Mesodermal cell (in vitro differentiated cells): ENCODE results near the gene TMEM170B.

Experiments used
- H3K27ac ChIP-seq: 2 replicates; pipeline ENCODE4 v1.7.0; 2013; ENCODE audit warnings: mild to moderate bottlenecking, low read depth, low read length, moderate library complexity; ENCODE audit not compliant: severe bottlenecking
- H3K36me3 ChIP-seq: 2 replicates; pipeline ENCODE4 v1.7.1; 2013; ENCODE audit warnings: mild to moderate bottlenecking, low read length, moderate library complexity; ENCODE audit not compliant: control insufficient read depth, insufficient read depth
- H3K4me1 ChIP-seq: one replicate; pipeline ENCODE4 v1.7.1; 2013; ENCODE audit warnings: mild to moderate bottlenecking, low read length; ENCODE audit not compliant: insufficient read depth, control insufficient read depth, poor library complexity, severe bottlenecking
- H3K4me3 ChIP-seq: 2 replicates; pipeline ENCODE4 v1.7.0; 2013; ENCODE audit warnings: low read length, control low read depth, mild to moderate bottlenecking; ENCODE audit not compliant: insufficient read depth, poor library complexity, severe bottlenecking; ENCODE audit errors: extremely low read depth
- H3K9me3 ChIP-seq: 2 replicates; pipeline ENCODE4 v1.7.1; 2013; ENCODE audit warnings: mild to moderate bottlenecking, low read length, moderate library complexity; ENCODE audit not compliant: control insufficient read depth
- WGBS, 2 experiments: methylation state at CpG; one replicate each; pipeline ENCODE4 v1.1.5; 2013; ENCODE audit warnings: missing lambda C conversion rate in 2 of 2; ENCODE audit not compliant: insufficient coverage in 2 of 2; 5-methylcytosine and 5-hydroxymethylcytosine counted together

TMEM170B gene

DNA sequence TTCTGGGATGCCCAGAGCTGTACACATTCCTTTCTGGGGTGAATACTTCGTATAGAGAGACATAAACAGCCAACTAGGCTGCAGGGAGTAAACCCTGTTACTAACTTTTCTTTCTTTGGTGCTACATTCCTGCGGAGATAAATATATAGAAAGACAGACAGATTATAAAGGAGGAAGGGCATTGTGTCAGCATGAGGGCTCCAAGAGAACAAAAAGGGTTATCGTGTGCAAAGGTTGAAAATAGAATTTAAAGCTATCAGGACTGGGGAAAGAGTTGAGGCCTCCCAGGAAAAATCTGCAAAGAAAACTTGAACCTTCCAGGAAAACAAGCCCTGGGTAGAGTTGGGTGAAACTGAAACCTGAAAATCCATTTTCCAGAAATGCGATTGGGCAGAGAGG lies 68.0 kb downstream of the TMEM170B start:
- Histone ChIP-seq H3K36me3 (no peaks in the 10 kb centered on the region), H3K27ac (no peak overlapping the region), H3K9me3 (peaks cover 4% of the 10 kb centered on the region), H3K4me3 (no peak overlapping the region), H3K4me1 (peaks cover 60% of the 10 kb centered on the region)
- WGBS, 2 experiments = 87% methylated on average over 2 to 3 of the region's 4 CpGs

GRCh38 chr6:11606332-11606731 lies 68.8 kb downstream of the TMEM170B start:
- Histone ChIP-seq H3K4me1 (peaks cover 65% of the 10 kb centered on the region), H3K27ac (no peak overlapping the region), H3K9me3 (no peaks in the 10 kb centered on the region), H3K4me3 (no peak overlapping the region), H3K36me3 (no peaks in the 10 kb centered on the region)
- 83 to 96% methylated on average over 1 to 3 of the region's 6 CpGs for WGBS, 2 experiments

DNA sequence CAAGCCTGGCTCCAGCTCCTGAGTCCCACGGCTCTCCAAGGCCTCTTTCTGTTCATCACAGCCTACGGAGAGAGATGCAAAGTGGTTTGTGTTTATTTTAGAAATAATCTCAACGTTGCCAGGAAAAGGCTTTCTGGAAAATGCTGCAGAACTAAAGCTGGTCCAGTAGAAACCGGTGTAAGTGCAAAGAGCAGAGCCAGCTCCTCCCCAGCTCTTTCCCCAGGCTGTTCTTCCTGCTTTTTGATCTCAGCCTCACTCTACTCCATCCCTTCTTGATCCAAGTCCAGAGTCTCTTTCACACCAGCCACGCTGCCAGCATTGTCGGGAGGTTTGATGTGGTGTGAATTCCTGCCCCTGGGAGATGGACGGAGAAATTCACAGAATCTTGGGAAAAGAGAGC lies 69.8 kb downstream of the TMEM170B start:
- Histone ChIP-seq H3K27ac (peak overlapping the region; percentile 13), H3K4me1 (peaks cover 62% of the 10 kb centered on the region), H3K4me3 (no peak overlapping the region), H3K36me3 (no peaks in the 10 kb centered on the region), H3K9me3 (no peaks in the 10 kb centered on the region)
- 78 to 86% methylated on average over 3 to 6 of the region's 7 CpGs for WGBS, 2 experiments

DNA sequence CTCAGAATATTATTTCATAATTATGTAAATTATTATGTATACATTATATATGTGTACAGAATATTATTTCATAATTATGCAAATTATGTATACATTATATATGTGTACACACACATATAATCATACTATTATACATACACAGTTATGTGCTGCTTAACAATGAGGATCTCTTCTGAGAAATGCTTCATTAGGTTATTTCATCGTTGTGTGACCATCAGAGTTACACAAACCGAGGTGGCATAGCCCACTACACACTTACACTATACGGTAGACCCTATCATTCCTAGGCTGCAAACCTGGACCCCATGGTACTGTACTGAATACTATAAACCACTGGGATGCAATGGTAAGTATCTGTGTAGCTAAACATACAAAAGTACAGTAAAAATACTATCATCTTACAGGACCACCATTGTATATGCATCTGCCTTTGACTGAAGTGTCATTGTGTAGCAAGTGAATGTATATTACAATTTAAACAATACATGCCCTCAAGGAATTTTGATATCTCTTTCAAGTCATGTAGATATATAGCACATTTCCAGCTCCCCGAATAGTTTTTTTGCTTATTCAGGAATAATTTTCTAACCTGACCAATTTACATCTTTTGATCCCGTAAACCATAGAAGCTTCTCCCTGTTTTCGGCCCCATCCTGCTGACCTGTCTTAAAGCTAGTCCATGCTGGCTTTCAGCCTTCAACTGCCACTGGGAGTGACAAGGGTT lies 71.2 kb downstream of the TMEM170B start:
- Histone ChIP-seq H3K4me1 (peaks cover 69% of the 10 kb centered on the region), H3K4me3 (no peak overlapping the region), H3K36me3 (no peaks in the 10 kb centered on the region), H3K9me3 (no peaks in the 10 kb centered on the region), H3K27ac (peak overlapping the region; percentile 88)
- 90 to 96% methylated on average over 3 to 4 of the region's 6 CpGs for WGBS, 2 experiments

DNA sequence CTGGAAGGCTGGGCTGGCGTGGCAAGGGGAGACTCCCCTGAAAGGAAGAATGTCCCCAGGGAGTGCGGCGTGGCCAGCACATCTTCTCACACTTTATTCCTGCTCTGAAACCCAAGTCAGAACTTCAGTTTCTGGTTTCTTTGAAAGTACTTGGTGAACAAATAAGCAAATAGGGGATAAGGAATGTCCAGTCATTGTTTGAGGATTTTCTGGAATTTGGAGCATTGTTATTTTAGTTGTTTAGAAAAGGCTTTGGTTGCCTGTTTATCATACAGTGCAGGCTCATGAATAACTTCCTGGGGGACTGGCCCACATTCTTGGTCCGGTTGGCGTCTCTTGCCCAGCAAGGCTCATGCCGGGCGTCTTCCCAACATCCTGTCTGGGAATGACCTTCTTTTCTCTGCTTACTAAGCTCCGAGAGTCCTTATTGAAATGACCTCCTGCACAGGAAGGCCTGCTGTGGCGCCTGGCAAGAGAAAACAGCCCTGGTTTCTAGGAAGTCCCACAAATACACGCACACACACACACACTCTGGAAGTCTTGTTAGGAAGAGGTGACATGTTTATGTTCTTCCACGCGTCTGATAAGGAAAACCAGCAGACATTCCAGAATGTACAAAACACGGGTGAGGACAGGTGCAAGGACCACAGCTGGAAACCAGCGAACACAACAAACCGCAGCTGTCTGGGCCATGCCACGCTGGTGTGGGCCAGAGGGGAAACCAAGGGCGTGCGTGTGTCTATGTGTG lies 71.9 kb downstream of the TMEM170B start:
- H3K27ac ChIP-seq = peak overlapping the region; percentile 88
- H3K36me3 ChIP-seq = no peaks in the 10 kb centered on the region
- H3K4me3 ChIP-seq = no peak overlapping the region
- 77 to 78% methylated on average over 10 to 13 of the region's 18 CpGs for WGBS, 2 experiments
- peaks cover 71% of the 10 kb centered on the region for H3K4me1 ChIP-seq
- no peaks in the 10 kb centered on the region for H3K9me3 ChIP-seq

DNA sequence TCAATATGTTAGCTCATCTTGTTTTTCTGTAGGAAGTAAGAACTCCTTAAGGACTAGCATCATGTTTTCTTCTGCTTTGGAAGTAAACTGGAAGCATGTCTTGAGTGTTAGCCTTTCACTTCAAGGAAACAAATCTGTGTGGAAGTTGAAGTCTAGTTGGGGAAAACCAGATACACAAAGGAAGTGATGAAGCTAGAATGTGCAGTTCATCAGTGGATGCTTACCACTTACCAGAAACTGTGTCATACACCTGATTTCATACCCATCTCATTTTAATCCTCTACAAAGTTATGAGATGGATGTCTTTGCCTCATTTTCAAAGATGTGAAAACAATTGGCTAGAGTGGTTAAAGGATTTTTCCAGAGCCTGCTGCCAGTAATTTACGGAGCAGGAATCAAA lies 75.8 kb downstream of the TMEM170B start:
- Histone ChIP-seq H3K4me3 (no peak overlapping the region), H3K27ac (peak overlapping the region; percentile 88), H3K9me3 (no peaks in the 10 kb centered on the region), H3K36me3 (no peaks in the 10 kb centered on the region), H3K4me1 (peaks cover 59% of the 10 kb centered on the region)
- WGBS, 2 experiments = no CpG with 5 or more reads among the region's 1 CpG

GRCh38 chr6:11613858-11614257 lies 76.3 kb downstream of the TMEM170B start:
- Histone ChIP-seq H3K4me1 (peaks cover 53% of the 10 kb centered on the region), H3K9me3 (no peaks in the 10 kb centered on the region), H3K4me3 (no peak overlapping the region), H3K36me3 (no peaks in the 10 kb centered on the region), H3K27ac (peak overlapping the region; percentile 88)
- 58 to 73% methylated on average over 3 of the region's 4 CpGs for WGBS, 2 experiments

GRCh38 chr6:11614534-11615213 lies 77.1 kb downstream of the TMEM170B start:
- Histone ChIP-seq H3K4me1 (peaks cover 45% of the 10 kb centered on the region), H3K4me3 (no peak overlapping the region), H3K36me3 (no peaks in the 10 kb centered on the region), H3K27ac (peak overlapping the region; percentile 88), H3K9me3 (no peaks in the 10 kb centered on the region)
- 98 to 100% methylated on average over 10 of the region's 10 CpGs for WGBS, 2 experiments

DNA sequence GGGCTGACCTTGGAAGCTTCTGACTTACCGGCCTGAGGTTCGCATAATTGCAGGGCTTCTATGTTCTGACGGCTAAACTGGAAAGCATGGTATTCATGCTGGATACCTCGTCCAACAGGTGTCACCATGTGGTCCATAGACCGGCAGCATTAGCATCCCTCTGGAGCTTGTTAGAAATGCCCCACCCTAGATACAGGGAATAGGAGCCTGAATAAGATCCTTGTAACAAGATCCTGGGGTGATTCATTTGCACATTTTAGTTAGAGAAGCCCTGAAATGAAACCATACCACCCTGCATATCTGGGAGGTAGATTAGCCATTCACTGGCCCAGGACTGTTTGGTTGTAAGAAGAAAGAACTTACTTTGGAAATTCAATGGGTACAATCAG lies 77.7 kb downstream of the TMEM170B start:
- H3K27ac ChIP-seq = no peak overlapping the region

GRCh38 chr6:11616200-11616611 lies 78.7 kb downstream of the TMEM170B start:
- 80 to 81% methylated on average over 4 to 5 of the region's 5 CpGs for WGBS, 2 experiments
- Histone ChIP-seq H3K4me1 (peaks cover 32% of the 10 kb centered on the region), H3K27ac (peak overlapping the region; percentile 64), H3K36me3 (no peaks in the 10 kb centered on the region), H3K9me3 (no peaks in the 10 kb centered on the region), H3K4me3 (no peak overlapping the region)

More for the DNA sequence above, 77.7 kb downstream of the TMEM170B start:
- Histone ChIP-seq H3K36me3 (no peaks in the 10 kb centered on the region), H3K4me1 (peaks cover 40% of the 10 kb centered on the region), H3K9me3 (no peaks in the 10 kb centered on the region), H3K4me3 (no peak overlapping the region)
- 94 to 96% methylated on average over 5 of the region's 5 CpGs for WGBS, 2 experiments
